GM21390 (cell line): ENCODE data around the gene PEMT.
A peak's percentile ranks its signal among the peaks of the same experiment; 100 is the strongest.
"Not testable (repeated sequence)": the region's sequence is repeated elsewhere in the genome, so short reads cannot be mapped to it uniquely, and the experiment has no call there.

Source experiments
- ATAC-seq: cut with Tn5 transposase; IDR thresholded peaks from one replicate; pipeline ENCODE4 v1.9.1; 2021; ENCODE audit not compliant: unreplicated experiment

The PEMT gene

DNA sequence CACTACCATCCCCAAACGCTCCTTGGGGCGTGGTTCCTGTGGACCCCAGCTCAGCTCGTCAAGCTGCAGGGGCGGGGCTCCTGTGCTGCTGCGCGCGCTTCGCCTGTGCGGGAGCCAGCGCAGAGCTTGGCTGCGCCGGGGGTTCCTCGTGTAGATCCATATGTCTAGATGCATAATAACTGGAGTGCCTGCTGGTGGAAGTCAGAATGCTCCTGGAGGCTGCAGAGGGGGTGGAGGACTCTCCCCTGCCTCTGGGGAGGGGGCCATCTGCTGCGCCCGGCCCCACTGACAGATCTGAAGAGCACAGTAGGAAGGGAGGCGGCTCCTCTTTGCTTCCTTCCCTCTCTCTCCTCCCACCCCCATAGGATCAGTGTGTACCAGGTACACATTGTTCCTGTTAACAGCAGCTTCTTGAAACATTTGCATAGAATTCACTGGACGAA, 99.9 kb downstream of the PEMT start:
- no peak for ATAC-seq

DNA sequence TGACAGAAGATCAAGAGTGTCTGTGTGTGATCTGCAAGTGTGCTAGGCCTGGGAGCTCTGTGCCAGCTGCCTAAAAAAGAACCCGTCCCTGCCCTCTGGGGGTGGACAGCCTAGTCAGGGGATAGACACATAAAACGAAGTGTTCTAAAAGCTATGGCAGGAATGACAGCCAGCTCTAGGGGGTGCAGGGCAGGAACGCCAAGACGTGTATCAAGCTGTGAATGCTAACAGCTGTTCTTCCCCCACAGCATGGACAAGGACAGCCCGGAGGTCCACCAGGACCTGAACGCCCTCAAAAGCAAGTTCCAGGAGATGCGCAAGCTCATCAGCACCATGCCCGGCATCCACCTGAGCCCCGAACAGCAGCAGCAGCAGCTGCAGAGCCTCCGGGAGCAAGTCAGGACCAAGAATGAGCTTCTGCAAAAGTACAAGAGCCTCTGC, 100.5 kb downstream of the PEMT start:
- no peak for ATAC-seq

DNA sequence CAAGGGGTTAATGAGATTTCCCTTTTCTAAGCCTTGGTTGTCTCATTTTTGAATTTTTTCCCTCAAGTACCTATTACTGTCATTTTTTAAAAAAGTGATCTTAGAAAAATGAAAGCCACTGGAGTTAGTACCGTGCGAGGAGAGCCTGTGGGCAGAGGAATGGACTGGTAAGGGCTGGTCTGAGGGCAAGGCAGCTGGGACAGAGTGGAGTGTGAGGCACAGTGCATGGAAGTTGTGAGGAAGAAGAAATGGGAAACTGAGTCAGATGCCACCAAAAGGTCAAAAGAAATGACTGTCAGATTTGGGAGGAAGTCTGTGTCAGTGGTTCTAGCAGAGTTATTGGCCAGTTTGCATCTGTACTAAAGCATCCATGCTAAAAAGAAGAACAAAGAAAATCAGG, 103.5 kb downstream of the PEMT start:
- no peak for ATAC-seq

DNA sequence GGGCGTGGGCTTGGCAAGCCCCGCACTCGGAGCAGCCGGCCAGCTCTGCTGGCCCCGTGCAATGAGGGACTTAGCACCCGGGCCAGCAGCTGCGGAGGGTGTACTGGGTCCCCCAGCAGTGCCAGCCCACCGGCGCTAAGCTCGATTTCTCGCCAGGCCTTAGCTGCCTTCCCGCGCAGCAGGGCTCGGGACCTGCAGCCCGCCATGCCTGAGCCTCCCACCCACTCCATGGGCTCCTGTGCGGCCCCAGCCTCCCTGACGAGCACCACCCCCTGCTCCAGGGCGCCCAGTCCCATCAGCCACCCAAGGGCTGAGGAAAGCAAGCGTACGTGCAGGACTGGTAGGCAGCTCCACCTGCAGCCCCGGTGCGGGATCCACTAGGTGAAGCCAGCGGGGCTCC, 105.1 kb downstream of the PEMT start:
- ATAC-seq: not testable (repeated sequence)

DNA sequence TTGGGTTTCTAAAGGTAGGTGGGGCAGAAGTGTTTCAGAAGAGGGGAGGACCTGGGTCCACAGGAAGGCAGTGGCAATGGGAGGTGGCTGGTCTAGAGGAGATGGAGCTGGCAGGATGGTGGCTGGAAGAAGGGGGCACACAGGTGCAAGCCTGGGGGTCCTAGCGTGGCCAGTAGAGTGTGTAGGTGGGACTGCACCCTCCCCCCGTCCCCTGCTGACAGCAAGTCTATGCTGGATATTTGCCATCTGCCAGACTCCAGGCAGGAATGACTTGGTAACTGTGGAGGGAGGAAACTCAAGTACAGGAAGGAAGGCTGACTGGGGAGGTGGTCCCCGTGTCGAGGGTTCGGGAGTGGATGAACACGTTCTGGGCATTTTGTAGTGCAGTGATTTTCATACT, 106.1 kb downstream of the PEMT start:
- no peak for ATAC-seq

DNA sequence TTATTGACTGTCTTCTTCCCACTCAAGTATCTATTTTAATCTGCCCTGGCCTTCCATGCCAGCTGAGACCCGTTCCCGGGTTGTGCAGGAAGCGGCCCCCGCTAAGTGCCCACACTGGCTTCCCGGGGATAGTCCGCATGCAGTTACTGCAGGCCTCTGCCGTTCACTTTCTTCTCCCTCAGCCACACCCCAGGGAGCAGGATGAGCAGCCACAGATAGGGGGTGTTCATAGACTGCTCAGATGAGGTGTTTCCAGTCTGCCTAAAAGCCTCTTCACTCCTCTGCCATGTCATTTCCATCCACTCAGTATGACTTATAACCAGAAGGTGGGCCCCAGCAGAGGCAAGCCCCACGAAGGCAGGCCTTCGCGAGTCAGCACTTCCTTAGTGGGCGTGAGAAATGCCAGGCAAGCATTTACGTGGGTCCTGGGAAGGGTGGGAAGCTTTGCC, 107.0 kb downstream of the PEMT start:
- ATAC-seq: no peak

DNA sequence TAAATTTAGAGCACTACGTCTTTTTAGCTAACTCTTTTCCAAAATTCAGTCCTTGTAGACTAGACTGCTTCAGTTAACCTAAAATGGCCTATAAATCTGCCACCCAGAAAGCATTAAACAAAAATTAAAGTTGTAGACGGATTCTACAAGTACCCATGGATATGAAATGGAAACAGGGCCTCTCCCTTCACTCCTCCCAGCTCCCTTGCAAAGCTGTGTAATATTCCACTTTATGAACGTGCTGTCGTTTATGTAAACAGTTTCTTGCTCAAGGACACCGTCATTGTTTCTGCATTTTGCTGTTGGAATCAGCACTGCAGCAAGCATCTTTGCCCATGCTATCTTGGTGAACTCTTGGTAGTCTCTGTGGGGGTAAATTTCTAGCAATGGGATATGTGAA, 109.6 kb downstream of the PEMT start:
- no peak for ATAC-seq

DNA sequence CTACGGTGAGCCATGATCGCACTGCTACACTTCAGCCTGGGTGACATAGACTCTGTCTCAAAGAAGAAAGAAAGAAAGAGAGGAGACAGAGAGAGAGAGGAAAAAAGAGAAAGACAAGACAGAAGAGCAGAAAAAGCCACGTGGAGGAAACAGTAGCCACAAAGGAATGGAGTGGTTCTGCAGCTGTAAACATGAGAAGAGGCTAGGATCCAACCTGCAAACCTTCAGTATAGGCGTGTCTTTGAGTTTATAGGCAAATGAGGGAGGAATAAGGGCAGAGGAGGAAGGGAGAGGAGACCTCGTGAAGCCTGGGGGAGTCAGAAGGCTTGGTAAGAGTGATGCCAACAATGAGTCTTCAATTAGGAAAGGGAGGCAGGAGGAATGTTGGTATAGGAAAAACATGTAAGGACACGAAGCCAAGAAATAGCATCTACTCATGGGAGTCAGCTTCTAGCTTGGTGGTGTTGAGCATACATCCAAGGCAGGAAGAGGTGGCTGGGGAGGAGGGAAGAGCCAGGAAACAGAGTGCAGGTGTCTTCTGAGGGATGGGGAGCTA, 110.8 kb downstream of the PEMT start:
- no peak for ATAC-seq

DNA sequence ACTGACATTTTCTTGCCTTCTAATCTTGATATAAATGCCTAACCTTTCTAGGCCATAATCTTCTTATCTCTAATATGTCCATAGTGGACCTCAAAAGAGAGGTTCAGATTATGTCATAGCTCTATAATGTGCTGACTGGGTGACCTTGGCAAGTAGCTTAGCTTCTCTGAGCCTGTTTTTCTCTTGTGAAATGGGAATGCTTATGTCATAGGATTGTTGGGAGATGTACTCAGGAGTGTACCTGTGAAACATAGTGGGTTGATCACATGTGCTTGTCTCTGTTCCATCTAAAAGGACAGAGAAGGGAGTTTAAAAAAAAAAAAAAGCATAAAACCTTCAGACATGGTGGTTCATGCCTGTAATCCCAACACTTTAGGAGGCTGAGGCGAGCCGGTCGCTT, 112.3 kb downstream of the PEMT start:
- ATAC-seq: no peak

DNA sequence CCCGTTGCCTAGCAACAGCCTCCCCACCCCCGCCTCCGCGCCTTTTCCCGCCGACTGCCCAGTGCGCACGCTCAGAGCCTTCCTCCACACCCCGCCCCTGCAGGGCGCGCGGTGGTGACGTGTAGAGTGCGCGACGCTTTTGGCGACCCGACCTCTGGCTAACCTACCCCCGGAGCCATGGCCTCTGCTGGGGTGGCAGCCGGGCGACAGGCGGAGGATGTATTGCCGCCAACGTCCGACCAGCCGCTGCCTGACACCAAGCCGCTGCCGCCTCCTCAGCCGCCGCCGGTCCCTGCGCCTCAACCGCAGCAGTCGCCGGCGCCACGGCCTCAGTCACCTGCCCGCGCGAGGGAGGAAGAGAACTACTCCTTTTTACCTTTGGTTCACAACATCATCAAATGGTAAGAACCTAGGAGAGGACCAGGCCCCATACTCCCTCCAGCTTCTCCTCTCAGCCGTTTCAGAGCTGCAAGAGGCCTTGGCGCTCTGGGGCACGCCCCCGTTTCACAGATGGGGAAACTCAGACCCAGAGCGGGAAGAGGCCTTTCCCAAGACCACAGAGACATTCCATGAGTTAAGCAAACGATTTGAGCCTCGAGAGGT, 114.5 kb downstream of the PEMT start, which contains the start of gene MED9:
Gene MED9 (plus strand): TSS at position 136 of the 603 bp plus-strand sequence. CDS start 42 bp downstream, at position 178.
- peak; percentile 72 for ATAC-seq

DNA sequence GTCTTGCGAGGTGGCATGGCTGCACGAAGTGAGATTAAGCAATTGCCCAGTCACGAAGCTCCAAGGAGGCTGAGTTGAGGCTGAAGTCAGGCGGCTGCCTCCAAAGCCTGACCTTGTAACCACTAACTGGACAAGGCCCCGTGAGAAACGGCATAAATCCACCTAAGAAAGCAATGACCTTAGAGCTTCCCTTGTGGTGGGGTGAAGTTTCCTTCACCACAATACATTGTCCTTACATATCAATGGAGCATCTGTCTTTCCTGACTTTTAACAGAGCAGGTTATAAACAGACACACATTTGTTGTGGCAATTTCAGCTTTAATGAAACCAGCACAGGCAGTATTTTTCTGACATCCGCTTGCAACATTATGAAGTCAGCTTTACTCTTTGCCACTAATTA, 117.2 kb downstream of the PEMT start:
- no peak for ATAC-seq

DNA sequence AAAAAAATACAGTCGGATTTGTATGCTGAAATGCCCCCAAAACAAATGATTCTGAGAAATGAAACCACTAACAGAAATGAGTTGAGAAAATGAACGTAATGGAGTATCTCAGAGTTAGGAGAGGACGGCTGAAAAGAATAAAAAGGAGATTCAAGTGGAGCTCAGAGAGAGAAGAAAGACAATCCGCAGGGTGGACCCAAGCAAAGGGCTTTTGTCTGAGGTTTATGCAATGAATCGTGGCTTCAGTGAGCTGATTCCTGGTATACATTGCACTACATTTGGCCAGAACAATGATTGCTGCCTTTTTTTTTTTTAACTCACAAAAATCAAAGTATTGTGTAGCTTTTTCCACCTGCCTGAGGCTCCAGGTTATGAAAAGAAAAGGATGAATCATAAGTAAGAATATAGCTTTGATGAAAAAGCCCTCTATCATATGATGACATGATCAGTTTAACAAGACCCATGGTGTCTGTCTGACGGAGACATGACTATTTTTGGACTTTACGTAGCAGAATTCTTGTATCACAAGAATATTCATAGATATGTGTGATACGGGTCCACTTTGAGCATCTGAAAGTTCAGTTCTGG, 119.1 kb downstream of the PEMT start:
- no peak for ATAC-seq

DNA sequence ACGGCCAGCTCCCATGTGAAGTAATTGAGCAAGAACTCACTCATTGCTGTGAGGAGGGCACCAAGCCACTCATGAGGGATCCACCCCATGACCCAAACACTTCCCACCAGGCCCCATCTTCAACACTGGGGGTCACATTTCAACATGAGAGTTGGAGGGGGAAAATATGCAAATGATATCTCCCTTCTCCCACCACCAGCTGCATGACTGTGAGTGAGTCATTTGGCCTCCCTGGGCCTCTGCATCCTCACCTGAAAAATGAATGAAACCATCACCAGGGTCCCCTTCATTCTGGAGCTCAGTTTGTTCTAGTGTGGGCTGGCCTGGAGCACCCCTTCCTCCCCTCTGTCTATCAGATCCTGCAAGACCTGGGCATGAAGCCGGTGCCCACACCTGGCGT, 121.5 kb downstream of the PEMT start:
- no peak for ATAC-seq

DNA sequence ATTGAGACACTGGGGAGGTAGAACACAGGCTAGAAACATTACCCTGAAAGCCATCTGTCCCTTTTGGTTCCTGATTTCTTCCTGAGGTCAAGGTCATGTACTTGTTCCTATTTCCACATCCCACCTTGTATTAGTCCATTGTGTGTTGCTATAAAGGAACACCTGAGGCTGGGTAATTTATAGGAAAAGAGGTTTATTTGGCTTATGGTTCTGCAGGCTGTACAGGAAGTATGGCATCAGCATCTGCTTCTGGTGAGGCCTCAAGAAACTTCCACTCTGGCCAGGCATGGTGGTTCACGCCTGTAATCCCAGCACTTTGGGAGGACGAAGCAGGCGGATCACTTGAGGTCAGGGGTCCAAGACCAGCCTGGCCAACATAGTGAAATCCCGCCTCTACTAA, 122.2 kb downstream of the PEMT start:
- no peak for ATAC-seq

DNA sequence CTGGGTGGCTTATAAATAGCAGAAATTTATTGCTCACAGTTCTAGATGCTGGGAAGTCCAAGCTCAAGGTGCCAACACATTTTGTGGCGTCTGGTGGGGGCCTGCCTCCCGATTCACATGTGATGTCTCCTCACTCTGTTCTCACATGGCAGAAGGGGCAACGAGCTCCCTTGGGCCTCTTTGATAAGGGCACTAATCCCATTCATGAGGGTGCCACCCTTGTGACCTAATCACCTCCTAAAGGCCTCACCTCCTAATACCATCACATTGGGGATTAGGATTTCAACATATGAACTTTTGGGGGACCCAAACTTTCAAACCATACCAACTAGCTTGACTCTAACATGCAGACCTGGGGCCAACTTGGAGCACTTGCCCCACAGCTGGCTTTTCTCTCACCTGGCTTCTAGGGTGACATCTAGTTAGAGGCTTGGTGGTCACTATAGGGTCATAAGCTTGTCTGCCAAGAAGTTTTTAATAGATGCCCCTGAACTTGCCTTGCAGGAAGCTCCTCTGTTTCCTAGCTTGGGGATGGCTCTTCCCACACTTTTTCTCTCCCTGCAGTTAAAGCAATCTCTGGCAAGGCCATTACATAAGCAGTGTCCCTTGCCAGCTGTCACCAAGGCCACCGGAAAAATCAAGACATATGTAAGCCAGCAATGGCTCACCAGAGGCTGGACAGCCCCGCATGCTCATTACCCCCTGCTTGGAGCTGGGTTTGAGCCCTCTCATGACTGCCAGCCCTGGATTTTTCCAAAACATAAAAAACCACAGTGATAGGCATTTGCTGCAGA, 123.1 kb downstream of the PEMT start:
- no peak for ATAC-seq

DNA sequence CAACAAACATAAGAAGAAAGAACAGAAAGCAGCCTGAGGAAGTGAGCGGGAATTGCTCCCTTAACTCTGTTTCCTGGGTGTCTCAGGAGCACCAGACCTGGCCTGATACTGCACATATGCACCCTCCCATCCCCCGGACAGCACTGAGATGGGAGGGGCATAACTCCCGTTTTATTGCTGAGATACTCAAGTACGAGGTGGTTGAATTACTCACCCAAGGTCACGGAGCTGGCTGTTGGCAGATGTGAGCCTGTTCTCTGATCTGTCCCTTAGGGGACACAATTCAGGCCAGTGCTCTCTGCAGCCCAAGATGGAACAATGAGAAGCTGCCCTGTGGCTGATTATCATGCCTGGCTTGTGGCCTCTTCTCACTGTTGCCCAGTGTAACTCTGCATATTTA, 123.8 kb downstream of the PEMT start:
- ATAC-seq: no peak

DNA sequence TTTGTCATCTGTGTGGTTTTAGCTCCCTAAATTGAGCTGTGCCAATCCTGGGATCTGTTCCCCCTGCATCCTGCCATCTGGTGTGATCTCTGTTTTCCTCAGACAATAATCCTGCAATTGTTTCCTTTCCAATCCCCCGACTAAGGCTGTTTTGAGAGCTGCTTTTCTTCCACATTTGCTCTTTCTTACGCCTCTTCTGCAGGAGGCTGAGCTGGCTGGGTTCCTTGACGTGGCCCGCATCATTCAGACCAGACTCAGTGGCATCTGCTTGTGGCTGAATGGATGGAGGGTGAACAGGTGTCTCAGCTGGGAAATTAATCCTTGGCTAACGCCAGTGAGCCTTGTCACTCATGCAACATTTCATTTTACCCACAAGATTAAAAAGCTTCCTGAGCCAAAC, 124.5 kb downstream of the PEMT start:
- no peak for ATAC-seq

DNA sequence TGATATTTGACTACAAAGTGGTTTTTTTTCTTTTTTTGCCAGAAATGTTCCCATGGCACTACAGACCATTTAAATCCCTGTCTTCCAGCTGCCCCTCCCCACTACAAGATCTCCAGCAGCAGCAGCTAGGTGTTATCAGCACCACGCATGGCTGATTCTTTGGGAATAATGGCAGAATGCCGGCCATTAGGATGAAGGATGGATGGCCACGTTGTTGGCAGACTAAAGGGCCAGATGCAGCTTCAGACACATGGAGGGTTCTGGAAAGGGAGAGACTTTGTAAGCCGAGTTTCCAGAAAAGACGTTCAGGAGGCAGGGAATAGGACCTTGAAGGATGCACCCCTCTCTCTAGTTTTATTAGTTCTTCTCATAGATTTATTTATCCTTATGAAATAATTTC, 125.0 kb downstream of the PEMT start:
- ATAC-seq: no peak

DNA sequence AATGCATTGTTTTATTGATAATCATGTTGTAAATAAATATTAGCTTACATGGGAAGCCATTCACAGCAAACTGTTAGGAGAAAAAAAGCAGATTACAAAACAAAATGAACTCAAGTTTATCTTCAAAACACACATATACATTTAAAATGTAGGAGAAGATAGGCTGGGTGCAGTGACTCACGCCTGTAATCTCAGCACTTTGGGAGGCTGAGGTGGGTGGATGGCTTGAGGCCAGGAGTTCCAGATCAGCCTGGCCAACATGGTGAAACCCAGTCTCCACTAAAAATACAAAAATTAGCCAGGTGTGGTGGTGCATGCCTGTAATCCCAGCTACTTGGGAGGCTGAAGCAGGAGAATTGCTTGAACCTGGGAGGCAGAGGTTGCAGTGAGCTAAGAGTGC, 125.6 kb downstream of the PEMT start:
- not testable (repeated sequence) for ATAC-seq

DNA sequence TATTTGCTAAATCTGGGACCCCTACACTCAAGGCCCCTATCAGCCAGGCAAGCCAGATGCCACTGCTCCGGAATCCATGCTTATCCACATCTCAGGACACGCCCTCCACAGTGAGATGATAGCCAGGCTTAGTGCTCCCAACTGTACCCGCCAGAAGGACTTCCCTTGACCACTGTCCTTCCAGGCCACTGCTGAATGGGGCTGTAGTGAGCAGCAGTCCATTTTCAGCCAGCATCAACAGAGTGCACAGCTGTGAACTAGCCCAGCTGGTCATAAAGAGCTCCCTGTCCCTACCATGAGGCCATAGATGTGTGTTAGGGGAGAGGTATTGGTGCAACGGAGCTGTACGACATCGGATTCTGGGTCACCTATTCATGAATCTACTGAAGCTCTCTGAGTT, 127.7 kb downstream of the PEMT start:
- ATAC-seq: no peak

DNA sequence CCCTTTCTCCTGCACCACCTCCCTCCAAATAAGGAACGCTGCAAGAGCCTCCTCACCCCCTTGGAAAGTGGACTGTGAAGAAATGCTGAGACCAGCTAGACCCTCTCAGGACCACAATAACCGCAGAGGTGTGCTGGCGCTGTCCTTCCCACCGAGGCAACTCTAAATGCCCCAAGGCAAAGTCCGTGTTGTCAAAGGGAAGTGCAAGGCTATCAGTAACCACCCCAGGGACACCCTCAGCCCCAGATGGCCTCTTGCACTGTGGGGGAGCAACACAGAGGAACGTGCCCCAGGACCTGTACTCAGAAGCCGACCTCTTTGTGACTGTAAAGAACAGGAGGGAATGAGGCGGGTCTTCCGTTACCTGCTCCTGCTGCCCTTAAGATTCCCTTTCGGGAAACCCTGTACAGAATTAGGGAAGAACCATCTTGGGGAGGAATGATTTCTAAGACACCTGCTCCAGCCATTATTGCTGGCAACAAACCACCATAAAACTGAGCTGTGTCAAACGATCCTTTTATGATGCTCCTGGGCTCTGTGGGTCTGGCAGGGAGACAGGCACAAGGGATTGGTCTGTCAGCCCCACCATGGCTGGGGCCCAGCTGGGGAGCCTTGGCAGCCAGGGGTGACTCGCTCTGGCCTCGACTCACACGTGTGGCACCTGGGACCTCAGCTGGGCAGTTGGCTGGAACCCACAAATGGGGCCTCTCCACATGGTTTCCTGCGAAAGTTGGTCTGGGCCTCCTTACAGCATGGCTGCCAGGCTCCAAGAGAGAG, 129.3 kb downstream of the PEMT start:
- ATAC-seq: no peak
